Measurements from ENCODE around the gene CASP6.

CASP6 gene

DNA sequence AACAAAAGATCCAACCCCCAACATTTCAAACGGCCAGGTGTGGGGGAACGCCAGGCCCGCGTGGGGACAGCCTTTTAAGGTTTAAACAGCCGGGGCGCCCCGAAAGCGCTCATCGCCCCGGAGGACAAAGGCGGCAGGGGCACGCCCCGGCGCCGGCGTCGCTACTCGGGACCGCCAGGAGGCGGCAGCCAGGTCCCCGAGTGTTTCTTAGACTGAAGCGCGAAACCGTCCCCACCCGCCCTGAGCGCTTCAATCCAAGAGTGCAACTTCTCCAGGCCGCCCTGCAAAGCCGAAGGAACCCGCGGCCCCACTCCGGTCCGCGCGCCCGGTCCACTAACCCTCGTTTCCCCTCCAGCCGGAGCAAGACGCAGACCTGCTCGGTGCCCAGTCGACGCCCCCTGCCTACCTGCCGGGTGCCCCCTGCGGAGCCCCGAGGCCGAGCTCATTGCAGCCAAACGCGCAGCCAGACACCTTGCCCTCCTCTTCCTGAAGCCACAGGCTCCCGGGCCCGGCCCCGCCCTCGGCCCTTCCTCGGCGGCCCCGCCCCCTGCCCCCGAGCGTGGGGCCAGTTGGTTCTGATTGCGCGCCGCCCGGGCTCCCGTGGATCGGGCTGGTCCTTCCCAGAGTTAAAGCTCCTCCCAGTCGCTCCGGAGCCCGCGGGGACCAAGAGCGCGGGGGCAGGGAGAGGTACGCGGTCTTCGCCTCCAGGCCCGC lies at the start of gene CASP6:
Gene CASP6, minus strand, starts transcription at position 496 of the 714 bp plus-strand sequence. Its CDS starts 50 bp downstream, at position 446.
- peak; percentile 66 for DNase-seq (ENCODE audit: low read depth)

DNA sequence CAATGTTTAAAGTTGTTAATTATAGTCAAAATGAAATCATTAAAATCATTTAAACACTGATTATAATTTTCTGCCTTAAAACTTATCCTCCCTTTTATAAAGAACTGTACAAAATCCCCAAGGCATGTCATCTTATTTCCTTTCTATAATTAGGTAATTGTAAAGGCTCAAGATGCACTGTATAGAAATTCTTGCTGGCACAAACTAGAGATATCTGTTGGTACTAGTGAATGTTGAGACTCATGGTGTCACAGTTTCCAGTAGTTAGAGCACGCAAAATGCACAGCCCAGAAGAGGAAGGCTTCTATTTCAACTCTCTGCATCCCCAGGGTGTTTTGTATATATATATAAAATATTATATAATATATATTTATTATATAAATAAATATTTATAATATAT lies 49.3 kb upstream of the CASP6 start:
- DNase-seq (ENCODE audit: low read depth), result no peak

DNA sequence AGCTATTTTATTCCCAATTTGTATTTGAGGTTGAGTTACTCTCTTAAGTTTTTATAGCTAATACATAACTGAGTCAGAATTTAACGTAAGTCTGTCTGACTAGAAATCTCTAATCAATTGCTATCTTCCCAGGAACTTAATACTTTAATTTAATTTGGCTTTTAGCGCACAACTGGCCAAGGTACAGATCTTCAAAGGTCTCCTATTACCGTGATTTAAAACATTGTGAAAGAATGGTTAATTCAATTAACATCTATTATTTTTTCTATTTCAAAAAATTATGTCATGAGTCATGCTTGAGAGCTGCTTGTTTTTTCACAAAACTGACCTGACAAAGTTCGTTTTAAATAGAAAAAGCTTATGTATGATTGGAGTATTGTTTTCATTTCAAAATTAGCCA lies 48.6 kb upstream of the CASP6 start:
- DNase-seq (ENCODE audit: low read depth), result no peak

DNA sequence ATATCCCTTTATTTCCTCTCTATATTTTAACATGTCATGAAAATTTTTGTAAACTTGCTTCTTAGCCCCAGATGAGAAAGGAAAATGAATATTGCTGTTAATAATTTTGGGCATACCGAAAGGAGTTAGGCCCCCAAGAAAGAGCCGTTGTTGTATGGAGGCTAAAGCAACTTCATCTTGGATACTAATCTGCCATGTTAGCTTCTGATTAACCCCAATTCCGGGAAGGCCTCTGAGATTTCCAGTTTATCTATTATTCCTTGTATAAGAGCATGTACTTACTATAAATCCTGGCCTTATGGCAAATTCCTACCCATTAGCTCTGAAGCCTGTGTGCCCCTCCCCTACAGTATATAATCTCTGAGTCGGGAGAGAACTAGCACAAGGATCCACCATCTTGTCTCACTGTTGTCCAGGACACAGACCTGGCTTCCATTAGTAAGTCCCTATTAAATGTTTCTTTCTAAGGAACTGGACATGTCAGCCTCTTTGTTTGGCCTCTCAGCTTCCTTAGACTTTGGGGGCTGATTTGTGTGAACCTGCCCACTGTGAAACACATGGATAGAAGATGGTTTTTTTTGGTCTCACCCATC lies 47.5 kb upstream of the CASP6 start:
- DNase-seq (ENCODE audit: low read depth), result no peak

DNA sequence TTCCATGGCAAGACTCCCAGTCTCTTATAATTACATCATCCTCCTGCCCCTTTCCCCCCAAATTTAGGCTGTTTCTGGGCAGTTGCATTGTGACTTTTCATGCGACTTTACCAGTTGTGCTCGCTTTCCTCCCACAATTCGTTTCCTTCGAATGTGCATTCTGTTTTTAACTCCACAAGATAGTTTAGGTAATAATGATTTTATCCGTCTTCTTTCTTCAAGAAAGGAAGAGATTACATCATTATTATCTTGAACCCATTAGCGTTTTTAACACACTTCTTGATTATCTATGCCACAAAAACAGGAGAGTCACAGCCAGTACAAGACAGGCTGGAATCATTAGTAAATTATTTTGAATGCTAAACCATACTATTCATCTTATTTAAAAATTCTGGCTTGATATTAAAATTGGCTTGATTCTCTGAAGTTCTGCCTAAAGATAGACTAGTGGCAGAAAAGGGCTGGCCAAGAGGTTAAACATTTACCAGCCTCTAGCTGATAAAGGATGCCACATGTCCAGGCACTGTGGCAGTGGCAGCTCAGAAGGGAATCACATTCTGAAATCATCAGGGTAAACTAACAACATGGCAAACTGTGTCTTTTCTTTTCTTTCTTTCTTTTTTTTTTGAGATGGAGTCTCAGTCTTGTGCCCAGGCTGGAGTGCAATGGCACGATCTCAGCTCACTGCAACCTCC lies 46.3 kb upstream of the CASP6 start:
- DNase-seq (ENCODE audit: low read depth), result no peak

DNA sequence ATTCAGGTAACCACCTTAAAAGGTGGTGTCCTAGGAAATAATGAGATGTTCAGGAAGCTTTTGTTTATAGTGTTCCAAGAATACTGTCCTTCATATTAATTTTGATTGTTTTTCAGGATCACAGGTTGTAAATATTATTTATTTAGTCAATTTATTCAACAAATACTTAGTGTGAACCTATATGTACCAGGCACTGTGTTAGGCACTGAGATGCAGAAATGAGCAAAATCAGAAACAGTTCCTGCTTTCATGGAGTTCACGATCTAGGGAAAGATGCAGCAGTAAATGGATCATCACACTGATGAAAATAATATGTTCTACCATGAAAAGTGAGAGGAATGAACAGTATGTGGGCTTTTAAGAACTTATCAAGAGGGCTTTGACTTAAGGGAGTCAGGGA lies 44.9 kb upstream of the CASP6 start:
- no peak for DNase-seq (ENCODE audit: low read depth)

DNA sequence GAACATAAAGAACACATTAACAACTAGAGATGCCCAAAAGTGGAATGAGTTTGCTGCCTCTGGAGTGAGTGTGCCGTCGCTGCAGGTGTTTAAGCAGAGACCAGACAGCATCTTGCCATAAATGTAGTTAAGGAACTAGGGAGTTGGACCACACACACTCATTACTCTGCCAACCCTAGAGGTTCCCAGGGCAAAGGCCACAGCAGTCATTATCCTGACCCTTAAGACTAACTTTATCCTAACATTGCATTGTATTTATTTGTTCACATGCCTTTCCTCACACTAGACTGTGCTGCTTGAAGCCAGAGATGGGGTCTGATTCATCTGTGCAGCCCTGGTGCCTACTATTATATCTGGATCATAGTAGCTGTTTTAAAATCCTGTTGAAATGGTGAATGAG lies 43.5 kb upstream of the CASP6 start:
- no peak for DNase-seq (ENCODE audit: low read depth)

DNA sequence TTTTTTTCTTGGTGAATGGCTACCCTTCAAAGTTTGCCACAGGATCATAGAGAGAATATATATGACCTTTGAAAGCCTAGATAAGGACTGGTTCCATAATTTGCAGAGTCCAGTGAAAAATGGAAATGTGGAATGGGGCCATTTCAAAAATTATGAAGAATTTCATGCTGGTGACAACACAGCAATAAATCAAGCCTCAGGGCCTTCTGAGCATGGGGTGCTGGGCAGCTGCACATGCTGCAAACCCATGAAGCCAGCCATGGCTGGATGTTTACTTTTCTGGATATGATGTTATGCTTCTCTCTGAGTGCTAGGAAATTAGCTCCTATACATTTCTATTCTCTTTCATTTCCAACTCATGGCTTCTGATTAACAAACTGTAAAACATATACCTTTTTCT lies 42.6 kb upstream of the CASP6 start:
- no peak for DNase-seq (ENCODE audit: low read depth)

DNA sequence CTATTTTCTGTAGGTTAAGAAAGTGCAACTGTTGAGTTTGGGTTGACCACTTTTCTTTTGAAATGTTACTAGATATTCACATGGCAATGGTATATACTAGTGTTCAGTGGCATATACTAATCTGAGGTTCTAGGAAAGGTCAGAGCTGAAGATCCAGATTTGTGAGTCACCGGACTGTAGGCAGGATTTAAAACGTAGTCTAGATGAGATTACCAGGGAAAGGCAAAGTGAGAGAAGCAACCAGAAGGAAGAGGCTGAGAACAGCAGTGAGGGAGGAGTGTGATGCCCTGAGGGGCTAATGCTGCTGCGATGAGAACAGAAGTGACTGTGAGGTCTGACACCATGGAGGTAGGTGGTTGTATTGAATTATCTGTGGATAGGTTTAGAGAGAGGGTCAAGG lies 36.3 kb upstream of the CASP6 start:
- no peak for DNase-seq (ENCODE audit: low read depth)

DNA sequence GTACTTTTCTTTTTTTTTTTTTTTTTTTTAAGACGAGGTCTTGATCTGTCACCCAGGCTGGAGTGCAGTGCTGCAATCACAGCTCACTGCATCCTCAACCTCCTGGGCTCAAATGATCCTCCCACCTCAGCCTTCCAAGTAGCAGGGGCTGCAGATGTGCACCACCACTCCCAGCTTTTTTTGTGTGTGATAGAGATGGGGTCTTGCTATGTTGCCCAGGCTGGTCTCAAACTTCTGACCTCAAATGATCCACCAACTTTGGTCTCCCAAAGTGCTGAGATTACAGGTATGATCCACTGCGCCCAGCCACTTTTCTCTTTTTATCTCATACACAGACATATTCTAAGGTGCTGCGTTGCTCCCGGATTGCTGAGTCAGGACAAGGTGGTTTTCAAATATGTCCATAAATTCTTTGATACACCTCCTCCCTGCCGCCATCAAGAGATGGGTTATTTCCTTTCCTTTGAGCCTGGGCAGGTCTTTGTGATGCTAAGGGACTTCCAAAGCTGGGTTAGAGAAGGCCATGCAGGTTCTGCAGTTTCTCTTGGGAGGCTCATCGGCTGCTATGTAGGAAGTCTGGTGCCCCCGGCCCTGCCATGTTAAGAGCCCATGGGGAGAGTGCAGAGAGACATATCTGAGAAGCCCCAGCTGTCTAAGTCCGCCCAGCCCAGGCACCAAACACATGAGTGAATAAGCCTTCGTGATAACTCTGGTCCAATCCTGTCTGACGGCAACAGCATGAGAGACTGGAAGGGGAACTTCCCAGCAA lies 35.0 kb upstream of the CASP6 start:
- DNase-seq (ENCODE audit: low read depth), result no peak

DNA sequence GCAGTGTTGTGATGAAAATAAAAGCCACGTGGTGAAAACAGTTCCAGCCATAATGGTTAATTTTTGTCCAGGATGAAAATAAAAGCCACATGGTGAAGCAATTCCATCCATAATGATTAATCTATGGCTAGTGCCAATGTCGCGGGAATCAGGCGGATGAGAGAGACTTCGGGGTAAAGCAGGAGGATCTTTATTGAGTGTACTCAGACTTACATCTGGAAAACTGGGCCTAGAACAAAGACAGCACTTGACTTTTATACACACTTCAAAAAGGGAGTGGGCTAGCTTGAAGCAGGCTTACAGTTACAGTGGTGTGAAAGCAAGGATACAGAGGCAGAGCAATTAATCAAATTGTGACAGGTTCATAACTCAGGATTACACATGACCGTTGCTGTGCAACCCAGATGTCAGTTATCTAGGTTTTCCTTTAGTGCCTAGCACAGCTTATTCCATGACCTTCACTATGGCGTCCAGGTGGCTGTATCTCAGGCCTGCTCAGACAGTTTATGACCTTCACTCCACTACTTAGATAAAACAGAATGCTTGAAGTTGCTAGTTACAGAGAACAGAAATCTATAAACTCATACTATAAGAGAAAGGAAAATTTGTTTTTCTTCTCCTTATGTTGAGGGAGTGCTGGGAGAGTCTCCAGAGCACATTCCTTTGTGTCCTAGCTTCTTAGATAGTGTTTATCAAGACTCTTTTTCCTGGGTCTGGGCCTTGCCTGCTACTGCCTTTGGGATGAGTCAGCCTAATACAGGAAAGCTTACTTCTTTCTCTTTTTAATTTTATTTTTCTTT lies 32.5 kb upstream of the CASP6 start:
- DNase-seq (ENCODE audit: low read depth), result no peak

DNA sequence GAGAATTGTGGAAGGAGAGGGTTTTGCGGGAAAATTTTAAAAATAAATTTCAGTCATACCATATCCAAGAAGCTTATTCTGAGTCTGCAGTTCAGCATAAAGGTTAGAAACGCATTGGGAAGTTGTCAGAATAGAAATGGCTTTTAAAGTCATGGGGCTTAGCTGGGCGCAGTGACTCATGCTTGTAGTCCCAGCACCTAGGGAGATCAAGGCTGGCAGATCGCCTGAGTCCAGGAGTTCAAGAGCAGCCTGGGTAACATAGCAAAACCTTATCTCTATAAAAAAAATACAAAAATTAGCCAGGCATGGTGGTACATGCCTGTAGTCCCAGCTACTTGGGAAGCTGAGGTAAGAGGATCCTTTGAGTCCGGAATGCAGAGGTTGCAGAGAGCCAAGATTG lies 30.5 kb upstream of the CASP6 start:
- no peak for DNase-seq (ENCODE audit: low read depth)

DNA sequence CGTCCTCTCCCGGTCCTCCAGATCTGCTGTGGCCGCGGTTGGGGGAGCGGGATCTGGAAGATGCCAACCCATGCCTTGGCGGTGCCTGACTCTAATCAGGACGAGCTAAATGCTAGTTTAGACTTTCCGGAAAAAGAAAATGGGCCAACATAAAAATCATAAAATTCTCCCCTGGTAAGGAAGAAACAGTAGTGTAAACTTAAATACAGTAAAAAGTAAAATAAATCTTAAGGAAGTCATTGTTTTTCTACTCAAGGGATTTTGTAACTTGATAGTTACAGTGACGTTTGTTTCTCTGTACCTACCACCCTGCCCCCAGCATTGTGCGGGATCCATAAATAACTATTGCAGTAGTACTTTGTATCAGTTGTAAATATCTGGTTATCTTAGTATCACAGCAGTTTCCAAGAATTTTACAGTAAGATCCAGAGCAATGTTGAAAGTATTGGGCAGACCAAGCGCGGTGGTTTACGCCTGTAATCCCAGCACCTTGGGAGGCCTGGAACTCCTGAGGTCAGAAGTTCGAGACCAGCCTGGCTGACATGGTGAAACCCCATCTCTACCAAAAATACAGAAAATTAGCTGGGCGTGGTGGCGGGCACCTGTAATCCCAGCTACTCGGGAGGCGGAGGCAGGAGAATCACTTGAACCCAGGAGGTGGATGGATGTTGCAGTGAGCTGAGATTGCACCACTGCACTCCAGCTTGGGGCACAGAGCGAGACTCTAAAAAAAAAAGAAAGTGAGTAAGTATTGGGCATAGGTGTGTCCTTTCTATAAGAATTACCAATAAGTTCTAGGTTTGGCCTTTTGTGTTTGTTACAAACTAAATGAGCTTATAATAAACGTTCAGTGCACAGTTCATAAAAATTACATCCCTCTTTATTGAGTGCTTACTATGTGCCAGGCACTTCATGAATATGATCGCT lies 27.6 kb upstream of the CASP6 start:
- DNase-seq (ENCODE audit: low read depth), result no peak

DNA sequence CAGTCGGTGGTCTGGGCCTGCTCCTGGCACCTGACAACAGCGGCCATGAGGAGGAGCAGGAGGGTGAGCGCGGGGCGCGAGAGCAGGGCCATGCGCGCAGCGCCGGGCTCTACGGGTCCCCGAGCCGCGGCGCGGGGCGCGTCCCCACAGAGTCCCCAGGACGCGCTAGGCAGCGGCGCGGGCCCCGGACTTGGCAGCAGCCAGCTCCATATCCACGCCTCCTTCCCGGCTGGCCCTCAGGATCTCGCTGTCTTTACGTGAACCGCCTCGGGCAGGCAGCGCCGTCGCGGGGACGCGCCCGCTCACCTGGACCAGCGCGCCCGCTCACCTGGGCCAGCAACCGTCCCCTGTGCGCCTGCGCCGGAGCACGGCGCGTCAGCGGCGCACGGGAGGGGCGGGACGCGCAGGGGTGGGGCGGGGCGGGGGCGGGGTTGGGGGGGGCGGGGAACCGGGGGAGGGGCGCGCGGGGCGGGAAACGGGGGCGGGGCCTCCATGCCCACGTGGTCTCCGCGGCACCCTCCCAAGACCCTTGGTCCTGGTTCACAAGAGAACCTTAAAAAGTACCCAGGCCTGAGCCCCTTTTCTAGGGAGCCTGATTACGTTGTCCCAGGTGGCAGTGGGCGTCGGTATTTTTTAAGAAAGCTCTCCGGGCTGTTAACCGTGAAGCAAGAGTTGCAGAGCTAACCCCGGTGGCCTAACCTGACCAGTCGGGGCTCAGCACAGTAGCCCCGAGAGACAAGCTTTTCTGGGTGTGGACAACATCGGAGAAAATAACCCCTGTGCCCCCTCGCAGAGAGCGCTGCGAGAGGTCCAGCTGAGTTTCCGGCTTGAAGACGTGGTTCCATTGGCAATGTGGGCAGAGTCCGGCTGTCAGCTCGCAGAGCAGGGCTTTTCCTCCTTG lies 26.7 kb upstream of the CASP6 start, which contains the start of gene PLA2G12A:
Gene PLA2G12A, minus strand, starts transcription at position 353 of the 901 bp plus-strand sequence. Its CDS starts 261 bp downstream, at position 92.
- peak; percentile 74 for DNase-seq (ENCODE audit: low read depth)

DNA sequence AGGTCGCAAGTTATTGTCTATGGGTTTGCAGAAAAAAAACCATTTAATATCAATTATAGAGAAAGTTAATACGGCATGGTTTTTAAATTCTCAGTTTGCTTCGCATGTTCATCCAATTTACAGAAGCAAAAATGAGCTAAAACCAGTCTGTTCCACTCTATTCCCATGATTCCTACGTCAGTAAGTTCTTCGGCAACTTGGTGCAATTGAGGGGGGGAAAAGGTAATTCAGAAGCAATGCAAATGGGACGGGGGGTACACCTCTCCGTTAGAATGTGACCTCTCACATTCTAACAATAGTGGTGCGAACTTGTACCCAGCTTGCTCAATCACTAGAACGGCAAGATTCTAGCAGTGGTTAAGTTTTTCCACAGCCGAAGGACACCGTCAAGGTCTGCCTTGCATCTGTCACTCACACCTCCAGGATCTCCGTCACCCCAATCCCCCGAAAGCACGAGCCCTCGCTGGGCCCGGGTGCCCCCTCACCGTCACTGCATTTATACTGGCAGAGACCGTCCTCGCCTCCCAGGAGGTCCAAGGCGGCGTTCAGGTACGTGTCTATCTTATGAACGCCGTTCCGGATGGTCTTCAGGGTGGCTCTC lies 26.0 kb upstream of the CASP6 start:
- no peak for DNase-seq (ENCODE audit: low read depth)

DNA sequence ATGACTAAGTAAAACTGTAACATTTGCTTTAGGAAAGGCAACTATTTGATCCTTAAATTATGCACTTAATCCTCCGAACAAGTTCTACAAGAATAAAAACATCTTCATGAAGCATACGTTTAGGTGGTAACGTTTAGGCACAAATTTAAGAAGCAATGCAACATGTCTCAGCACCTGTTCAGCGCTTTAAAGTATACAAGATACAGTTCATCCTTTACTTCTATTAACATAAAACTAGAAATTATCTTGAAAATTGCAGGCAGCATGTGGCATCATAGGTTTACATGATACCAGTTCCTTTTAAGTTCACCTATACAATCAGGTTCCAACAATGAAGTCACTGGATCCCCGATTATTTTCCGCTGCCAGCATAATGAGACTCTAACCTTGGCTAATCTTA lies 25.1 kb upstream of the CASP6 start:
- no peak for DNase-seq (ENCODE audit: low read depth)

DNA sequence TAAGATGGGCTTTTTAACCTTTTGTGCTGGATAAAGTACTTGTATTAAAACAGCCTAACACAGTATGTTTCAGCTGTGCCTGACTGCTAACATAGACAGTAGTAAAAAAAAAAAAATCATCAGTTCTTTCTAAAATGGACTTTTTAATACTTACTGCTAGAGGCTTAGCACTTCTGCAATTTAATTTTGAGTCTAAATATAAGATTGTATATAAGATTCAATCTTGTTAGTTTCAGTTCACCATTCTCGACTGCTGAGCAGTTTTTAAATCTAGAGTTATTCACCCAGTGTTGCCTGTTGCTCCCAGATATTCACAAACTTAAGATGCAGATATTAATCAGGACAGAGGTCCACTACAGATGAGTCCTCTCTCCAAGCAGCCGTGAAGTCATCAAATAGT lies 19.9 kb upstream of the CASP6 start:
- DNase-seq (ENCODE audit: low read depth), result no peak

DNA sequence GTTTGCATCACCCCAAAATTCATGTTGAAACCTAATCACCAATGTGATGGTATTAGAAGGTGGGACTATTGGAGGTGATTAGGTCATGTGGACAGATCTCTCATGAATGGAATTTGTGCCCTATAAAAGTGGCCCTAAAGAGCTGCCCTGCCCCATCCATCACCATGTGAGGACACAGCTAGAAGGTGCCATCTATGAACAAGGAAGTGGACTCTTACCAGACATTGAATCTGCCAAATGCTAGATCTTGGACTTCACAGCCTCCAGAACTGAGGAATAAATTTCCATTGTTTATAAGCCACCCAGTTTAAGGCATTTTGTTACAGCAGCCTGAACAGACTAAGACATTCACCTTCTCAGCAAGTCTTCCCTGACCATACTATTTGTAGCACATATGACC lies 19.1 kb upstream of the CASP6 start:
- no peak for DNase-seq (ENCODE audit: low read depth)

DNA sequence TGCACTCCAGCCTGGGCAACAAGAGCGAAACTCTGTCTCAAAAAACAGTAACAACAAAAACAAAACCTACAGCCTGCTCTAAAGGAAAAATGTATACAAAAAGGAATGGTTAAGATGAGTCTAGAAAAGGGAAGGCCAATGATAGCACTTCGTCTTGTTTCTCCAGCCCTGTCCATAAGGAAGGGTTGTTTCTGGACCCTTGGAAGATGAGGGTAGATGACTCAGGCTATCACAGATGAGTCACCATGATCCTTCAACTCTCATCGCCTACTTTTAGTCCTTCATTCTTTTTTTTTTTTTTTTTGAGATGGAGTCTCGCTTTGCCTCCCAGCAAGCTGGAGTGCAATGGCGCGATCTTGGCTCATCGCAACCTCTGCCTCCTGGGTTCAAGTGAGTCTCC lies 17.8 kb upstream of the CASP6 start:
- DNase-seq (ENCODE audit: low read depth), result no peak
